HG02852 (cell line): Measurements from ENCODE around the gene NSMCE1.
A peak's percentile ranks its signal among the peaks of the same experiment; 100 is the strongest.
"Not testable (repeated sequence)": the region's sequence is repeated elsewhere in the genome, so short reads cannot be mapped to it uniquely, and the experiment has no call there.

Source experiments
- ATAC-seq: cut with Tn5 transposase; IDR thresholded peaks from one replicate; pipeline ENCODE4 v1.9.1; 2021; ENCODE audit warnings: mild to moderate bottlenecking, moderate library complexity; ENCODE audit not compliant: unreplicated experiment

Gene NSMCE1

GRCh38 chr16:27220527-27220926 is 48.0 kb downstream of the NSMCE1 start:
- no peak for ATAC-seq

GRCh38 chr16:27220120-27220519 is 48.5 kb downstream of the NSMCE1 start:
- ATAC-seq: no peak

GRCh38 chr16:27219161-27219560 is 49.4 kb downstream of the NSMCE1 start:
- ATAC-seq: no peak

GRCh38 chr16:27218756-27219155 is 49.8 kb downstream of the NSMCE1 start:
- ATAC-seq: no peak

GRCh38 chr16:27217256-27217655 is 51.3 kb downstream of the NSMCE1 start:
- no peak for ATAC-seq

- ATAC-seq: no peak
Measured at GRCh38 chr16:27216297-27216885, 52.2 kb downstream of the NSMCE1 start.

- ATAC-seq: no peak
Measured at GRCh38 chr16:27215660-27216059, 52.9 kb downstream of the NSMCE1 start.

GRCh38 chr16:27214084-27214961 is 54.2 kb downstream of the NSMCE1 start:
- ATAC-seq: no peak

GRCh38 chr16:27211026-27211425 is 57.5 kb downstream of the NSMCE1 start:
- no peak for ATAC-seq

- ATAC-seq: no peak
Measured at GRCh38 chr16:27210174-27210573, 58.4 kb downstream of the NSMCE1 start.

GRCh38 chr16:27209591-27209990 is 59.0 kb downstream of the NSMCE1 start:
- no peak for ATAC-seq

- no peak for ATAC-seq
Measured at GRCh38 chr16:27208796-27209195, 59.8 kb downstream of the NSMCE1 start.

- no peak for ATAC-seq
Measured at GRCh38 chr16:27208081-27208680, 60.4 kb downstream of the NSMCE1 start.

GRCh38 chr16:27207121-27207520 is 61.5 kb downstream of the NSMCE1 start:
- not testable (repeated sequence) for ATAC-seq

GRCh38 chr16:27205423-27206065 is 63.0 kb downstream of the NSMCE1 start:
- no peak for ATAC-seq

GRCh38 chr16:27204312-27204915 is 64.2 kb downstream of the NSMCE1 start:
- ATAC-seq: no peak

- peak; percentile 84 for ATAC-seq
Measured at GRCh38 chr16:27203507-27204311, 64.9 kb downstream of the NSMCE1 start, which contains the start of gene KDM8. Gene KDM8, plus strand, starts transcription at chr16:27203526. Its CDS starts 6,598 bp downstream, at chr16:27210124.

GRCh38 chr16:27202923-27203506 is 65.6 kb downstream of the NSMCE1 start:
- peak; percentile 58 for ATAC-seq

- ATAC-seq: not testable (repeated sequence)
Measured at GRCh38 chr16:27200914-27201313, 67.7 kb downstream of the NSMCE1 start.

- no peak for ATAC-seq
Measured at GRCh38 chr16:27199736-27200135, 68.8 kb downstream of the NSMCE1 start.
